HepG2 (cell line): ENCODE results near the gene FER1L5. TPM values are rescaled to one million over a fixed set of nuclear protein-coding genes. Genes with fewer than 3 reads are reported as not detected.

Experiments
- CEBPG ChIP-seq: IDR thresholded peaks from 2 replicates; pipeline ENCODE4 v1.6.1; 2016
- IRF1 ChIP-seq: sonication (generic); formaldehyde crosslinking; IDR thresholded peaks from 2 replicates; pipeline ENCODE4 v1.4.0; 2020; ENCODE audit warnings: low read depth, mild to moderate bottlenecking, missing genetic modification reagents
- KDM2A ChIP-seq: sonication (generic); formaldehyde crosslinking; IDR thresholded peaks from 2 replicates; pipeline ENCODE4 v1.4.0; 2020; ENCODE audit warnings: low read depth, missing genetic modification reagents, borderline replicate concordance
- MBNL3 ChIP-seq: fragments of 250-450 bp; sonication (Bioruptor Pico); conservative IDR thresholded peaks from 2 replicates; pipeline ENCODE4 v1.8.0; 2022; ENCODE audit warnings: mild to moderate bottlenecking, inconsistent platforms
- MEIS2 ChIP-seq: sonication (generic); formaldehyde crosslinking; IDR thresholded peaks from 2 replicates; pipeline ENCODE4 v1.9.0; 2021; ENCODE audit warnings: mild to moderate bottlenecking, missing genetic modification reagents
- NCOA2 ChIP-seq: sonication (generic); formaldehyde crosslinking; IDR thresholded peaks from 2 replicates; pipeline ENCODE4 v1.8.0; 2022; ENCODE audit warnings: inconsistent platforms
- NR2F1 ChIP-seq, 2 experiments: fragments of 450-650 bp in 1 of 2; formaldehyde crosslinking in 1 of 2; IDR thresholded peaks; 2 replicates each; pipeline versions ENCODE4 v1.5.0 to v1.6.1; 2016 to 2020; ENCODE audit warnings: mild to moderate bottlenecking in 1 of 2, missing compliant biosample characterization in 1 of 2, missing genetic modification reagents in 1 of 2, moderate library complexity in 1 of 2
- NR2F6 ChIP-seq, 2 experiments: IDR thresholded peaks; 2 replicates each; pipeline ENCODE4 v1.6.1; 2016; ENCODE audit warnings: antibody characterized with exemption in 1 of 2, mild to moderate bottlenecking in 1 of 2
- NR3C1 ChIP-seq: sonication (generic); formaldehyde crosslinking; IDR thresholded peaks from 2 replicates; pipeline ENCODE4 v1.4.0; 2020; ENCODE audit warnings: missing genetic modification reagents
- RFXANK ChIP-seq: IDR thresholded peaks from 2 replicates; pipeline ENCODE4 v1.6.1; 2016
- SALL1 ChIP-seq: sonication (generic); formaldehyde crosslinking; IDR thresholded peaks from 2 replicates; pipeline ENCODE4 v1.8.0; 2022; ENCODE audit warnings: mild to moderate bottlenecking, missing genetic modification reagents
- SMARCC2 ChIP-seq: fragments of 450-650 bp; IDR thresholded peaks from 2 replicates; pipeline ENCODE4 v1.6.1; 2017; ENCODE audit warnings: antibody characterized with exemption, mild to moderate bottlenecking
- SMARCE1 ChIP-seq: fragments of 450-650 bp; IDR thresholded peaks from 2 replicates; pipeline ENCODE4 v1.6.1; 2017; ENCODE audit warnings: borderline replicate concordance
- SOX13 ChIP-seq, 3 experiments: fragments of 450-650 bp in 1 of 3; sonication (generic) in 1 of 3; formaldehyde crosslinking in 1 of 3; IDR thresholded peaks in 2 of 3; conservative IDR thresholded peaks in 1 of 3; 2 replicates each; pipeline versions ENCODE4 v1.5.0 to v1.6.1; 2016 to 2020; ENCODE audit warnings: antibody characterized with exemption in 1 of 3, mild to moderate bottlenecking in 1 of 3, missing compliant biosample characterization in 1 of 3, missing genetic modification reagents in 1 of 3, moderate library complexity in 1 of 3
- SOX6 ChIP-seq, 2 experiments: fragments of 450-650 bp in 1 of 2; sonication (generic) in 1 of 2; formaldehyde crosslinking in 1 of 2; IDR thresholded peaks; 2 replicates each; pipeline versions ENCODE4 v1.4.0 to v1.6.1; 2017 to 2020; ENCODE audit warnings: antibody characterized with exemption in 1 of 2, mild to moderate bottlenecking in 1 of 2, missing genetic modification reagents in 1 of 2
- TCF7 ChIP-seq: sonication (generic); IDR thresholded peaks from 2 replicates; pipeline ENCODE4 v1.6.1; 2016; ENCODE audit warnings: antibody characterized with exemption, low read depth
- ZNF34 ChIP-seq: sonication (generic); formaldehyde crosslinking; IDR thresholded peaks from 2 replicates; pipeline ENCODE4 v1.4.0; 2020; ENCODE audit warnings: mild to moderate bottlenecking, missing genetic modification reagents, borderline replicate concordance
- ZNF343 ChIP-seq: sonication (generic); formaldehyde crosslinking; IDR thresholded peaks from 2 replicates; pipeline ENCODE4 v1.4.0; 2020; ENCODE audit warnings: mild to moderate bottlenecking, missing genetic modification reagents
- ZNF619 ChIP-seq: sonication (generic); formaldehyde crosslinking; IDR thresholded peaks from 2 replicates; pipeline ENCODE4 v1.4.0; 2020; ENCODE audit warnings: mild to moderate bottlenecking, missing genetic modification reagents
- ZNF749 ChIP-seq: sonication (generic); formaldehyde crosslinking; IDR thresholded peaks from 2 replicates; pipeline ENCODE4 v1.8.0; 2022; ENCODE audit warnings: mild to moderate bottlenecking, missing genetic modification reagents, moderate library complexity, borderline replicate concordance
- polyA plus RNA-seq, 8 experiments: library from polyadenylated mRNA; depleted of rRNA in 3 of 8; stranded (reverse) in 7 of 8; unstranded in 1 of 8; fragments of >200 nt; fragmentation: Illumina TruSeq in 4 of 8; extraction: Trizol in 4 of 8; gene quantifications; 2 replicates each; pipeline versions ENCODE4 v1.2.1 to v1.2.3, GENCODE V29; 2011 to 2016; ENCODE audit warnings: low read depth in 4 of 8, missing spikeins in 1 of 8, mixed read lengths in 1 of 8; ENCODE audit not compliant: insufficient read depth in 1 of 8
- total RNA-seq, 5 experiments: library from RNA; depleted of rRNA; stranded (reverse); fragments of >200 nt; fragmentation: Illumina TruSeq; extraction: Trizol; gene quantifications; 2 replicates each; pipeline ENCODE4 v1.2.3, GENCODE V29; 2016; ENCODE audit warnings: low read depth in 1 of 5
- TF ChIP-seq, protein P1 (sequence below): IDR thresholded peaks from 2 replicates; pipeline ENCODE4 v1.6.1; 2012; ENCODE audit warnings: low read depth, low read length, improper control_type of control experiment
- TF ChIP-seq, protein P2 (sequence below): conservative IDR thresholded peaks from 2 replicates; pipeline ENCODE4 v1.6.1; 2018; ENCODE audit warnings: missing genetic modification reagents

The FER1L5 gene
- total and polyA plus RNA-seq, 2 of the 13 experiments (the other 11 are each of a cell fraction or from before 2014, with no cell fraction given) = 0.02 to 0.08 TPM

DNA sequence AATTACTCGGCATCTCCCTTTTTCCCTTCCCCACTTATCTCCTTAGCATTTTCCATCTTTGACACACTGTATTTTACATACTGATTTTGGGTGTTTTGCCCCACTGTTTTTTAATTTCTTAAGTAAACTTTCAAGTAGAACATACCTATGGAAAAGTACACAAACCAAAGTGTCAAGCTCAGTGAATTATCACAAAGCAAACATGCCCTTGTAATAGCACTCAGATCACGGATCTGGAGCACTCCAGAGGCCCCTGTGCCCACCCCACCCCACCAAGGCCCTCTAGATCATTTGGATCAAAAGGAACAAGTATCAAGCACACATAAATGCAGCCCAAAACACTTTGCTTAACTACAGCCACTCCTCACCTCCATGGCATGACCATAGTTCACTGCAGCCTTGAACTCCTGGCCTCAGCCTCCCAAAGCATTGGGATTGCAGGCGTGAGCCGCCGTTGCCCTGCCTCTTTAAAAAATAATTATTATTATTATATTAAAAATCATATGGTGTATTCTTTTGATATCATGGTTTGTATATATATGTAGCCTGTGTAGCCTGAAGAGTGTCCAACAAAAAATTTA, 38.1 kb downstream of the FER1L5 start (continued):
- TF ChIP-seq SMARCE1 (no peak), MBNL3 (CRISPR knock-in tag) (no peak), IRF1 (CRISPR knock-in tag) (no peak), TCF7 (0 out of 2 replicates have a peak, but pooled peaks have one; percentile 9), SMARCC2 (no peak), MEIS2 (CRISPR knock-in tag) (no peak), CEBPG (CRISPR knock-in tag) (no peak), NR3C1 (CRISPR knock-in tag) (no peak), SOX6 (IDR thresholded peaks at IDR 0.05) (no peak), SOX6 (CRISPR knock-in tag; IDR thresholded peaks at IDR 0.05) (peak; percentile 44; the same call in 1 of the 2 replicates), KDM2A (CRISPR knock-in tag) (no peak), ZNF34 (CRISPR knock-in tag) (no peak), NR2F1 (CRISPR knock-in tag; IDR thresholded peaks at IDR 0.05) (peak in 1 of 2 experiments; percentile 55; a peak in 1 of 4 replicates), SALL1 (CRISPR knock-in tag) (peak; percentile 52; the same call in 1 of the 2 replicates), ZNF619 (no peak), ZNF343 (CRISPR knock-in tag) (no peak), ZNF749 (CRISPR knock-in tag) (no peak), SOX13 (IDR thresholded peaks at IDR 0.05) (no peak), SOX13 (CRISPR knock-in tag; conservative IDR thresholded peaks at IDR 0.05 in 1 of 2, IDR thresholded peaks at IDR 0.05 in 1 of 2) (peak in 1 of 2 experiments; percentile 30; a peak in 1 of 4 replicates), NCOA2 (CRISPR knock-in tag) (no peak), RFXANK (CRISPR knock-in tag) (no peak), NR2F6 (IDR thresholded peaks at IDR 0.05) (peak; percentile 56), NR2F6 (CRISPR knock-in tag; IDR thresholded peaks at IDR 0.05) (0 out of 2 replicates have a peak, but pooled peaks have one; percentile 28)
- TF ChIP-seq, protein P1, sequence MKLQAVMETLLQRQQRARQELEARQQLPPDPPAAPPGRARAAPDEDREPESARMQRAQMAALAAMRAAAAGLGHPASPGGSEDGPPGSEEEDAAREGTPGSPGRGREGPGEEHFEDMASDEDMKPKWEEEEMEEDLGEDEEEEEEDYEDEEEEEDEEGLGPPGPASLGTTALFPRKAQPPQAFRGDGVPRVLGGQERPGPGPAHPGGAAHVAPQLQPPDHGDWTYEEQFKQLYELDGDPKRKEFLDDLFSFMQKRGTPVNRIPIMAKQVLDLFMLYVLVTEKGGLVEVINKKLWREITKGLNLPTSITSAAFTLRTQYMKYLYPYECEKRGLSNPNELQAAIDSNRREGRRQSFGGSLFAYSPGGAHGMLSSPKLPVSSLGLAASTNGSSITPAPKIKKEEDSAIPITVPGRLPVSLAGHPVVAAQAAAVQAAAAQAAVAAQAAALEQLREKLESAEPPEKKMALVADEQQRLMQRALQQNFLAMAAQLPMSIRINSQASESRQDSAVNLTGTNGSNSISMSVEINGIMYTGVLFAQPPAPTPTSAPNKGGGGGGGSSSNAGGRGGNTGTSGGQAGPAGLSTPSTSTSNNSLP = no peak
- TF ChIP-seq, protein P2, sequence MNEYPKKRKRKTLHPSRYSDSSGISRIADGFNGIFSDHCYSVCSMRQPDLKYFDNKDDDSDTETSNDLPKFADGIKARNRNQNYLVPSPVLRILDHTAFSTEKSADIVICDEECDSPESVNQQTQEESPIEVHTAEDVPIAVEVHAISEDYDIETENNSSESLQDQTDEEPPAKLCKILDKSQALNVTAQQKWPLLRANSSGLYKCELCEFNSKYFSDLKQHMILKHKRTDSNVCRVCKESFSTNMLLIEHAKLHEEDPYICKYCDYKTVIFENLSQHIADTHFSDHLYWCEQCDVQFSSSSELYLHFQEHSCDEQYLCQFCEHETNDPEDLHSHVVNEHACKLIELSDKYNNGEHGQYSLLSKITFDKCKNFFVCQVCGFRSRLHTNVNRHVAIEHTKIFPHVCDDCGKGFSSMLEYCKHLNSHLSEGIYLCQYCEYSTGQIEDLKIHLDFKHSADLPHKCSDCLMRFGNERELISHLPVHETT (CRISPR knock-in tag) = no peak
